GM23248 (cell line): ENCODE results near the gene EIF4A3. TPM values are rescaled to one million over a fixed set of nuclear protein-coding genes. Genes with fewer than 3 reads are reported as not detected.

Experiments
- DNase-seq: peaks from one replicate; pipeline ENCODE4 v3.0.0-alpha.2; 2015
- H2AFZ ChIP-seq: fragments of 200-600 bp; sonication (generic); 2 replicates; pipeline ENCODE4 v1.6.1; 2016; ENCODE audit warnings: antibody characterized with exemption
- H3F3A ChIP-seq: fragments of 200-600 bp; sonication (generic); 2 replicates; pipeline ENCODE4 v1.6.1; 2016; ENCODE audit warnings: mild to moderate bottlenecking, antibody characterized with exemption, mixed run types; ENCODE audit not compliant: insufficient read depth
- H3K27ac ChIP-seq: fragments of 200-600 bp; sonication (generic); 2 replicates; pipeline ENCODE4 v1.5.1; 2016; ENCODE audit warnings: mild to moderate bottlenecking
- H3K27me3 ChIP-seq: fragments of 200-600 bp; sonication (generic); replicated peaks from 2 replicates; pipeline ENCODE4 v1.6.1; 2016; ENCODE audit warnings: mild to moderate bottlenecking; ENCODE audit not compliant: insufficient read depth
- H3K36me3 ChIP-seq: fragments of 200-600 bp; sonication (generic); 2 replicates; pipeline ENCODE4 v1.6.1; 2016; ENCODE audit warnings: low read depth, mild to moderate bottlenecking
- H3K4me1 ChIP-seq: fragments of 200-600 bp; sonication (generic); 2 replicates; pipeline ENCODE4 v1.6.1; 2016; ENCODE audit warnings: mild to moderate bottlenecking; ENCODE audit not compliant: insufficient read depth
- H3K4me2 ChIP-seq: fragments of 200-600 bp; sonication (generic); one replicate; pipeline ENCODE4 v1.6.1; 2016; ENCODE audit warnings: mild to moderate bottlenecking; ENCODE audit not compliant: unreplicated experiment
- H3K4me3 ChIP-seq: fragments of 200-600 bp; sonication (generic); 2 replicates; pipeline ENCODE4 v1.5.1; 2016; ENCODE audit warnings: mild to moderate bottlenecking
- H3K79me2 ChIP-seq: fragments of 200-600 bp; sonication (generic); 2 replicates; pipeline ENCODE4 v1.6.1; 2016; ENCODE audit warnings: mild to moderate bottlenecking; ENCODE audit not compliant: insufficient read depth
- H3K9ac ChIP-seq: fragments of 200-600 bp; sonication (generic); 2 replicates; pipeline ENCODE4 v1.6.1; 2016; ENCODE audit warnings: mild to moderate bottlenecking
- H3K9me2 ChIP-seq: fragments of 200-600 bp; sonication (generic); 2 replicates; pipeline ENCODE4 v1.6.1; 2016; ENCODE audit warnings: mixed run types, mild to moderate bottlenecking, moderate library complexity; ENCODE audit not compliant: insufficient read depth
- H3K9me3 ChIP-seq: fragments of 200-600 bp; sonication (generic); one replicate; pipeline ENCODE4 v1.6.1; 2017; ENCODE audit warnings: low read depth
- H4K20me1 ChIP-seq: fragments of 200-600 bp; sonication (generic); 2 replicates; pipeline ENCODE4 v1.6.0; 2016; ENCODE audit not compliant: insufficient read depth
- EZH2 ChIP-seq: fragments of 200-600 bp; sonication (generic); IDR thresholded peaks from 2 replicates; pipeline ENCODE4 v1.6.1; 2018; ENCODE audit warnings: antibody characterized with exemption, mild to moderate bottlenecking; ENCODE audit not compliant: insufficient read depth, poor library complexity, severe bottlenecking
- EZH2phosphoT487 ChIP-seq: fragments of 200-600 bp; sonication (generic); IDR thresholded peaks from 2 replicates; pipeline ENCODE4 v1.6.1; 2018; ENCODE audit warnings: antibody characterized with exemption, moderate library complexity, mild to moderate bottlenecking, low read depth; ENCODE audit not compliant: insufficient read depth
- WGBS, 2 experiments: methylation state at CpG; one replicate each; pipeline ENCODE4 v1.1.6; 2015 to 2017; ENCODE audit warnings: low lambda C conversion rate in 2 of 2, low coverage in 1 of 2; ENCODE audit errors: missing lambda C conversion rate in 2 of 2; 5-methylcytosine and 5-hydroxymethylcytosine counted together
- in situ Hi-C: fragments of 300-500 bp; cut with MboI; formaldehyde crosslinking; loops from 2 replicates; pipeline ENCODE4 v1.15.0; 2020
- polyA plus RNA-seq: library from polyadenylated mRNA; unstranded; fragments of >200 nt; fragmentation: Nextera tagmentation; extraction: Ambion mirVana; gene quantifications from 2 replicates; pipeline ENCODE4 v1.2.1, GENCODE V29; 2016
- total RNA-seq: library from RNA; depleted of rRNA; stranded (reverse); fragments of >200 nt; shearing (Covaris generic); gene quantifications from 2 replicates; pipeline ENCODE4 v1.2.3, GENCODE V29; 2014

The EIF4A3 gene
- total and polyA plus RNA-seq, 2 experiments from 2014 or later, result 75.1 to 129 TPM

DNA sequence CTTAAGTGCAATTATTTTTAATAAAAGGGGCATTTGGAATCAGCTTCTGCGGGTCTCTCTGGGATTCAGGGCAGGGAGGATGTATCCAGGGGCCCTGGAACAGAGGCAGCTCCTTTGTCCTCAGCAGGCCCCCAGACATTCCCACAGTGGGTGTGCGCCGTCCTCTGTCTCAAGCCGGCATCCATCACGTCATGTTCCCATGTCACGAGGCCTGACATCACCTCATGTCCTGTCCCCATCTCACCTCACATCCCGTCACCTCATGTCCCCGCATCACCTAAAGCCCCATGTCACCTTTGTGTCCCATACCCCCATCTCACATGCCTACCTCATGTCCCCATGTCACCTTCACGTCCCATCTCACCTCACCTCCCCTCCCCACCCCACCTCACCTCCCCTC is 27.1 kb downstream of the EIF4A3 start:
- Histone ChIP-seq H3K36me3 (no peaks in the 10 kb centered on the region), H3K27me3 (no peaks in the 10 kb centered on the region), H2AFZ (no peak overlapping the region), H3F3A (no peaks in the 10 kb centered on the region), H3K4me1 (peaks cover 7% of the 10 kb centered on the region; the same call in 1 of the 2 replicates), H4K20me1 (no peaks in the 10 kb centered on the region), H3K79me2 (no peaks in the 10 kb centered on the region), H3K27ac (no peak overlapping the region), H3K4me3 (no peak overlapping the region), H3K9me3 (no peaks in the 10 kb centered on the region), H3K9ac (no peak overlapping the region), H3K4me2 (no peak overlapping the region), H3K9me2 (no peaks in the 10 kb centered on the region)
- TF ChIP-seq EZH2 (no peak), EZH2phosphoT487 (no peak)
- in situ Hi-C loops, result no loop called here
- no peak for DNase-seq
- 95% methylated on average over 6 to 9 of the region's 9 CpGs for WGBS, 2 experiments

DNA sequence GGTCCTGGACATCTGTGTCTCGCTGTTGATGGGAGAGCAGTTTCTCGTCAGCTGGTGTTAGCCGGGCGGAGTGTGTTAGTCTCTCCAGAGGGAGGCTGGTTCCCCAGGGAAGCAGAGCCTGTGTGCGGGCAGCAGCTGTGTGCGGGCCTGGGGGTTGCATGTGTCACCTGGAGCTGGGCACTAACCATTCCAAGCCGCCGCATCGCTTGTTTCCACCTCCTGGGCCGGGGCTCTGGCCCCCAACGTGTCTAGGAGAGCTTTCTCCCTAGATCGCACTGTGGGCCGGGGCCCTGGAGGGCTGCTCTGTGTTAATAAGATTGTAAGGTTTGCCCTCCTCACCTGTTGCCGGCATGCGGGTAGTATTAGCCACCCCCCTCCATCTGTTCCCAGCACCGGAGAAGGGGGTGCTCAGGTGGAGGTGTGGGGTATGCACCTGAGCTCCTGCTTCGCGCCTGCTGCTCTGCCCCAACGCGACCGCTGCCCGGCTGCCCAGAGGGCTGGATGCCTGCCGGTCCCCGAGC is 27.6 kb downstream of the EIF4A3 start:
- DNase-seq, result no peak
- Histone ChIP-seq H3K79me2 (no peaks in the 10 kb centered on the region), H4K20me1 (no peaks in the 10 kb centered on the region), H3K4me2 (no peak overlapping the region), H2AFZ (no peak overlapping the region), H3K27me3 (no peaks in the 10 kb centered on the region), H3K9ac (no peak overlapping the region), H3K4me1 (peaks cover 7% of the 10 kb centered on the region; the same call in 1 of the 2 replicates), H3F3A (no peaks in the 10 kb centered on the region), H3K9me2 (no peaks in the 10 kb centered on the region), H3K9me3 (no peaks in the 10 kb centered on the region), H3K4me3 (no peak overlapping the region), H3K36me3 (no peaks in the 10 kb centered on the region), H3K27ac (no peak overlapping the region)
- TF ChIP-seq EZH2, result no peak
- no peak for TF ChIP-seq EZH2phosphoT487
- WGBS, 2 experiments, result 90 to 93% methylated on average over 24 of the region's 24 CpGs
- in situ Hi-C loops, result no loop called here

GRCh38 chr17:80118601-80119270 is 28.2 kb downstream of the EIF4A3 start:
- no peak overlapping the region for H3K27ac ChIP-seq
- no peak overlapping the region for H3K9ac ChIP-seq
- H3K4me3 ChIP-seq, result no peak overlapping the region
- in situ Hi-C loops, result no loop called here
- H3K36me3 ChIP-seq, result no peaks in the 10 kb centered on the region
- H4K20me1 ChIP-seq, result no peaks in the 10 kb centered on the region
- no peak overlapping the region for H2AFZ ChIP-seq
- H3K9me3 ChIP-seq, result no peaks in the 10 kb centered on the region
- TF ChIP-seq EZH2, result no peak
- no peak overlapping the region for H3K4me2 ChIP-seq
- no peaks in the 10 kb centered on the region for H3K9me2 ChIP-seq
- 91% methylated on average over 33 of the region's 35 CpGs for WGBS, 2 experiments
- no peaks in the 10 kb centered on the region for H3F3A ChIP-seq
- H3K4me1 ChIP-seq, result 0 out of 2 replicates have a peak, but pooled peaks cover 3% of the 10 kb centered on the region
- DNase-seq, result no peak
- H3K79me2 ChIP-seq, result no peaks in the 10 kb centered on the region
- H3K27me3 ChIP-seq, result no peaks in the 10 kb centered on the region

GRCh38 chr17:80117491-80118401 is 29.2 kb downstream of the EIF4A3 start:
- H3F3A ChIP-seq, result no peaks in the 10 kb centered on the region
- no peak overlapping the region for H3K27ac ChIP-seq
- no peak overlapping the region for H3K4me2 ChIP-seq
- no peaks in the 10 kb centered on the region for H3K79me2 ChIP-seq
- no peak overlapping the region for H3K9ac ChIP-seq
- no peaks in the 10 kb centered on the region for H3K9me2 ChIP-seq
- H3K4me1 ChIP-seq, result no peaks in the 10 kb centered on the region
- no peaks in the 10 kb centered on the region for H4K20me1 ChIP-seq
- H2AFZ ChIP-seq, result no peak overlapping the region
- DNase-seq, result no peak
- no peak overlapping the region for H3K4me3 ChIP-seq
- no peak for TF ChIP-seq EZH2phosphoT487
- TF ChIP-seq EZH2, result no peak
- no peaks in the 10 kb centered on the region for H3K36me3 ChIP-seq
- H3K27me3 ChIP-seq, result no peaks in the 10 kb centered on the region
- H3K9me3 ChIP-seq, result no peaks in the 10 kb centered on the region
- WGBS, 2 experiments, result 84 to 86% methylated on average over 24 to 31 of the region's 31 CpGs
- in situ Hi-C loops, result no loop called here
